Astrocyte (in vitro differentiated cells and primary cell): ENCODE measurements around the gene NPHS1.

Experiments used
- EZH2 ChIP-seq: IDR thresholded peaks from 2 replicates; pipeline ENCODE4 v1.6.1; 2012; ENCODE audit warnings: mild to moderate bottlenecking, low read length, inconsistent platforms; ENCODE audit not compliant: insufficient read depth
- TF ChIP-seq, protein P1 (sequence below): IDR thresholded peaks from 2 replicates; pipeline ENCODE4 v1.5.1; 2011; ENCODE audit warnings: low read depth, mild to moderate bottlenecking, inconsistent platforms, low read length, moderate library complexity; ENCODE audit not compliant: insufficient read depth

DNA sequence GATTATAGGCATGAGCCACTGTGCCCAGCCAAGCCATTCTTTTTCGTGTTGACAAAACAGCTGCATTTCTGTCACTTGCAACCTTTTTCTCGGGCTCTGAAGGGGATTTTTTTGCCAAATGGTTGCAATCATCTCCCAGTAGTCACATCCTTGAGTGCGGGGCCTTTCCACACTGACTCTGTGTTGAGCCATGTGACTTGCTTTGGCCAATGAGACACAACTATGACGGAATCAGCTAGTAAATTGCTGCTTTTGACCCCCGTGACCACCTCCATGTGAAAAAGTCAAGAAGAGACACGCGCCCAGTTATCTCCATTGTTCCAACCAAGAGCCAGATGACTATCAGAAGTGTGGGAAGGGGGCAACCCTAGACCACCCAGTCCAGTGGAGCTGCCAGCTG is 18.3 kb downstream of the NPHS1 start:
- TF ChIP-seq, protein P1, sequence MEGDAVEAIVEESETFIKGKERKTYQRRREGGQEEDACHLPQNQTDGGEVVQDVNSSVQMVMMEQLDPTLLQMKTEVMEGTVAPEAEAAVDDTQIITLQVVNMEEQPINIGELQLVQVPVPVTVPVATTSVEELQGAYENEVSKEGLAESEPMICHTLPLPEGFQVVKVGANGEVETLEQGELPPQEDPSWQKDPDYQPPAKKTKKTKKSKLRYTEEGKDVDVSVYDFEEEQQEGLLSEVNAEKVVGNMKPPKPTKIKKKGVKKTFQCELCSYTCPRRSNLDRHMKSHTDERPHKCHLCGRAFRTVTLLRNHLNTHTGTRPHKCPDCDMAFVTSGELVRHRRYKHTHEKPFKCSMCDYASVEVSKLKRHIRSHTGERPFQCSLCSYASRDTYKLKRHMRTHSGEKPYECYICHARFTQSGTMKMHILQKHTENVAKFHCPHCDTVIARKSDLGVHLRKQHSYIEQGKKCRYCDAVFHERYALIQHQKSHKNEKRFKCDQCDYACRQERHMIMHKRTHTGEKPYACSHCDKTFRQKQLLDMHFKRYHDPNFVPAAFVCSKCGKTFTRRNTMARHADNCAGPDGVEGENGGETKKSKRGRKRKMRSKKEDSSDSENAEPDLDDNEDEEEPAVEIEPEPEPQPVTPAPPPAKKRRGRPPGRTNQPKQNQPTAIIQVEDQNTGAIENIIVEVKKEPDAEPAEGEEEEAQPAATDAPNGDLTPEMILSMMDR = no peak
- TF ChIP-seq EZH2 = no peak
